Measurements from ENCODE around the gene CPLX3. TPM values are rescaled to one million over a fixed set of nuclear protein-coding genes. Genes with fewer than 3 reads are reported as not detected.
"Not testable (repeated sequence)": the region's sequence is repeated elsewhere in the genome, so short reads cannot be mapped to it uniquely, and the experiment has no call there.

CPLX3 gene
- total RNA-seq, 3 donors from 2014 or later: 0.66 TPM; not detected in 2

- TF ChIP-seq CTCF (IDR thresholded peaks at IDR 0.05): no peak
- TF ChIP-seq POLR2AphosphoS5 (IDR thresholded peaks at IDR 0.05): no peak
- no peak for TF ChIP-seq POLR2A (IDR thresholded peaks at IDR 0.05)
- no peaks in the 10 kb centered on the region for H3K27me3 ChIP-seq
- peak overlapping the region; percentile 71 to 99 (median 81) for H3K4me3 ChIP-seq
- peaks cover 14 to 39% of the 10 kb centered on the region in 2 donors for H3K4me1 ChIP-seq
- peak overlapping the region; percentile 81 to 96 for H3K27ac ChIP-seq
- intact Hi-C loops (cut with DNase I; ENCODE audit: low total_unique reads): no loop called here
- H3K36me3 ChIP-seq: no peaks in the 10 kb centered on the region
- no peak for DNase-seq (ENCODE audit: low spot score in 2 of 2)
- H3K9me3 ChIP-seq: no peaks in the 10 kb centered on the region
Observed at GRCh38 chr15:74783808-74784175, 42.6 kb upstream of the CPLX3 start.

- no peaks in the 10 kb centered on the region for H3K27me3 ChIP-seq
- H3K36me3 ChIP-seq: no peaks in the 10 kb centered on the region
- no peaks in the 10 kb centered on the region for H3K9me3 ChIP-seq
- H3K4me1 ChIP-seq: peaks cover 20 to 47% of the 10 kb centered on the region in 2 donors
- peak overlapping the region; percentile 81 to 84 for H3K27ac ChIP-seq
- TF ChIP-seq POLR2AphosphoS5 (IDR thresholded peaks at IDR 0.05) (no peak), CTCF (IDR thresholded peaks at IDR 0.05) (no peak), POLR2A (IDR thresholded peaks at IDR 0.05) (no peak)
- intact Hi-C loops (cut with DNase I; ENCODE audit: low total_unique reads): no loop called here
- peak overlapping the region in 1 of 3 donors; percentile 71 for H3K4me3 ChIP-seq
- DNase-seq (ENCODE audit: low spot score in 2 of 2): no peak
Observed at GRCh38 chr15:74784426-74785193, 41.8 kb upstream of the CPLX3 start.

- Histone ChIP-seq H3K4me1 (peaks cover 28 to 53% of the 10 kb centered on the region in 2 donors), H3K27ac (peak overlapping the region; percentile 60 to 84), H3K36me3 (no peaks in the 10 kb centered on the region), H3K4me3 (no peak overlapping the region), H3K9me3 (no peaks in the 10 kb centered on the region), H3K27me3 (no peaks in the 10 kb centered on the region)
- no peak for DNase-seq (ENCODE audit: low spot score in 2 of 2)
- TF ChIP-seq POLR2AphosphoS5 (IDR thresholded peaks at IDR 0.05) (no peak), CTCF (IDR thresholded peaks at IDR 0.05) (no peak), POLR2A (IDR thresholded peaks at IDR 0.05) (no peak)
- intact Hi-C loops (cut with DNase I; ENCODE audit: low total_unique reads): no loop called here
Observed at GRCh38 chr15:74785194-74786032, 41.0 kb upstream of the CPLX3 start.

- DNase-seq (ENCODE audit: low spot score in 2 of 2); intact Hi-C loops (cut with DNase I; ENCODE audit: low total_unique reads); H3K27me3 ChIP-seq; H3K4me3 ChIP-seq; H3K9me3 ChIP-seq; H3K36me3 ChIP-seq: not testable (repeated sequence)
- H3K4me1 ChIP-seq: peaks cover 30 to 51% of the 10 kb centered on the region in 2 donors
- H3K27ac ChIP-seq: peak overlapping the region; percentile 60 to 84
Observed at GRCh38 chr15:74786081-74786480, 40.3 kb upstream of the CPLX3 start.

GRCh38 chr15:74786551-74787165 lies 39.8 kb upstream of the CPLX3 start:
- H3K9me3 ChIP-seq: no peaks in the 10 kb centered on the region
- TF ChIP-seq POLR2AphosphoS5 (IDR thresholded peaks at IDR 0.05) (no peak), POLR2A (IDR thresholded peaks at IDR 0.05) (no peak), CTCF (IDR thresholded peaks at IDR 0.05) (no peak)
- no peaks in the 10 kb centered on the region for H3K27me3 ChIP-seq
- no peak overlapping the region for H3K4me3 ChIP-seq
- intact Hi-C loops (cut with DNase I; ENCODE audit: low total_unique reads): no loop called here
- DNase-seq (ENCODE audit: low spot score in 2 of 2): no peak
- H3K27ac ChIP-seq: peak overlapping the region; percentile 60 to 84
- no peaks in the 10 kb centered on the region for H3K36me3 ChIP-seq
- peaks cover 30 to 45% of the 10 kb centered on the region in 2 donors for H3K4me1 ChIP-seq

Data from breast epithelium (tissue), 4 donors.